ENCODE data around the gene GOLGA6L10. TPM values are rescaled to one million over a fixed set of nuclear protein-coding genes. Genes with fewer than 3 reads are reported as not detected.
"Not testable (repeated sequence)": the region's sequence is repeated elsewhere in the genome, so short reads cannot be mapped to it uniquely, and the experiment has no call there.

Gene GOLGA6L10
- total RNA-seq, 2 experiments from 2014 or later, result 0.97 to 1.6 TPM

DNA sequence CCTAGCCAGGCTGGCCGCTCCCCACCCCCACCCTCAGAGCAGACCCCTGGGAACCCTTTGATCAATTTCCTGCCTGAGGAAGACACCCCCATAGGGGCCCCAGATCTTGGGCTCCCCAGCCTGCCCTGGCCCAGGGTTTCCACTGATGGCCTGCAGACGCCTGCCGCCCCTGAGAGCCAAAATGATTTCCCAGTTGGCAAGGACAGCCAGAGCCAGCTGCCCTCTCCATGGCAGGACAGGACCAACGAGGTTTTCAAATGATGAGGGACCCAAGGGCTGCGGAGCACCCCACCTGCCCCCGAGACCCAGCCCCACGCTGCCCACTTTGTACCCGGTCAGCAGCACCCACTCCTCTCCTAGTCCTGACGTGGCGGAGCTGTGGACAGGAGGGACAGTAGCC, 21.9 kb downstream of the GOLGA6L10 start:
- H3K27ac Mint-ChIP-seq; CTCF ChIA-PET; H3K27me3 Mint-ChIP-seq; ATAC-seq; H3K4me1 Mint-ChIP-seq; POLR2A ChIA-PET; H3K4me3 Mint-ChIP-seq; DNase-seq; intact Hi-C loops (cut with DNase I, micrococcal nuclease); H3K36me3 Mint-ChIP-seq (ENCODE audit: low read depth); H3K9me3 Mint-ChIP-seq (ENCODE audit: low read depth): not testable (repeated sequence)

DNA sequence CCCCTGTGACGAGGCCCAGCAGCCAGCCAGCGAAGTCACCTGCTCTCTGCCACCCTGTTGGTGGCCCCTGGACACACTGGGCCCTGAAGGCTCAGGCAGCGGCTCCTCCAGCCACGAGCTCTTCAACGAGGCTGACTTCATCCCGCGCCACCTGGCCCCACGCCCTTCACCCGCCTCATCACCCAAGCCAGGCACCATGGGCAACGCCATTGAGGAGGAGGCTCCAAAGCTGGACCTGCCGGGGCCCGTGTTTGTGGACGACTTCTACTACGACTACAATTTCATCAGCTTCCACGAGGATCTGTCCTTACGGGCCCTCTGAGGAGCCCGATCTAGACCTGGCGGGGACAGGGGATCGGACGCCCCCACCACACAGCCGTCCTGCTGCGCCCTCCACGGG, 22.4 kb downstream of the GOLGA6L10 start:
- H3K4me3 Mint-ChIP-seq; intact Hi-C loops (cut with DNase I, micrococcal nuclease); CTCF ChIA-PET; ATAC-seq; H3K27ac Mint-ChIP-seq; H3K4me1 Mint-ChIP-seq; DNase-seq; H3K27me3 Mint-ChIP-seq; POLR2A ChIA-PET; H3K9me3 Mint-ChIP-seq (ENCODE audit: low read depth); H3K36me3 Mint-ChIP-seq (ENCODE audit: low read depth): not testable (repeated sequence)

DNA sequence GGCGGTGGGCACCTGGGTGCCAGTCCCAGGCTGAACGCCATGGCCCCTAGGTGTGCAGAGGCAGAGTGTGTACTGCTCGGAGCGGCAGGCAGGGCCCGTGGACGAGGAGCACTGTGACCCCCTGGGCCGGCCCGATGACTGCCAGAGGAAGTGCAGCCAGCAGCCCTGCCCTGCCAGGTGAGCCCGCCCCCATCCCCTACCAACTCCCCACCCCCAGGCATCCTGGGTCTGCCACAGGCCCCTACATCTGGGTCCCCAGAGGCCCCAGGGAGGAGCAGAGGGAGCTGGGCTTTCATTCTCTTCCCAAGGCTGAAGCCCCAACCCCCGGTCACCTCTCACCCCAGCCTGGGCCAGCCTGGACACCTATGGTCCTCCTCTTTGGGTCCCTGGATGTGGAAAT, 23.6 kb downstream of the GOLGA6L10 start:
- H3K9me3 Mint-ChIP-seq (ENCODE audit: low read depth); H3K4me1 Mint-ChIP-seq; H3K27me3 Mint-ChIP-seq; H3K27ac Mint-ChIP-seq; intact Hi-C loops (cut with DNase I, micrococcal nuclease); CTCF ChIA-PET; ATAC-seq; POLR2A ChIA-PET; H3K36me3 Mint-ChIP-seq (ENCODE audit: low read depth); H3K4me3 Mint-ChIP-seq: not testable (repeated sequence)
- DNase-seq, result peak; percentile 0

DNA sequence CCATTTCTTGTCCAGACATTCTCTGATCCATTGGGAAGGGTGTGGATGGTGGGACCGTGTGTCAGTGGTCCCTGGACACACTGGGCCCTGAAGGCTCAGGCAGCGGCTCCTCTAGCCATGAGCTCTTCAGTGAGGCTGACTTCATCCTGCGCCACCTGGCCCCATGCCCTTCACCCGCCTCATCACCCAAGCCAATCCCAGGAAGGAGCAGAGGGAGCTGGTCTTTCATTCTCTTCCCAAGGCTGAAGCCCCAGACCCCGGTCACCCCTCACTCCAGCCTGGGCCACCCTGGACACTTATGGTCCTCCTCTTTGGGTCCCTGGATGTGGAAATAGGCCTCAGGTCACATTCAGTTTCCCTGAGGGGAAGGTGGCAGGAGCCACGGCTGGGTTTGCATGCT, 24.4 kb downstream of the GOLGA6L10 start:
- H3K27me3 Mint-ChIP-seq; CTCF ChIA-PET; ATAC-seq; H3K4me1 Mint-ChIP-seq; H3K36me3 Mint-ChIP-seq (ENCODE audit: low read depth); H3K4me3 Mint-ChIP-seq; H3K27ac Mint-ChIP-seq; POLR2A ChIA-PET; H3K9me3 Mint-ChIP-seq (ENCODE audit: low read depth); intact Hi-C loops (cut with DNase I, micrococcal nuclease): not testable (repeated sequence)
- DNase-seq, result peak; percentile 0

DNA sequence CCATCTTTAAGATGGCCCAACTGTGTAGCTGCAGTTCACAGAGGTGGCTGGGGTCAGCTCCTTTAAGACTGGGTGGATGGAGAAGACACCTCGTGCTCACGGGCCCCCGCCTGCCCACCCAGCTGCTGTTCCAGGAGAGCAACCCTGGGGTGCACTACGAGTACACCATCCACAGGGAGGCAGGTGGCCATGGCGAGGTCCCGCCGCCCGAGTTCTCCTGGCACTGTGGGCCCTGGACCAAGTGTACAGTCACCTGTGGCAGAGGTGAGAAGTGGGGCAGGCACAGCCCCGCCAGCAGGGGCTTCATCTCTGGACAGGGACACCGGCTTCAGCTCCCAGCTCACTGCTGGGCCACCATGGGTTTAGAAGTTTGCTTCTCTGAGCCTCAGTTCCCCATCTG, 26.8 kb downstream of the GOLGA6L10 start:
- ATAC-seq; DNase-seq; CTCF ChIA-PET; H3K27me3 Mint-ChIP-seq; H3K27ac Mint-ChIP-seq; H3K36me3 Mint-ChIP-seq (ENCODE audit: low read depth); H3K4me3 Mint-ChIP-seq; POLR2A ChIA-PET; H3K4me1 Mint-ChIP-seq; H3K9me3 Mint-ChIP-seq (ENCODE audit: low read depth); intact Hi-C loops (cut with DNase I, micrococcal nuclease): not testable (repeated sequence)

DNA sequence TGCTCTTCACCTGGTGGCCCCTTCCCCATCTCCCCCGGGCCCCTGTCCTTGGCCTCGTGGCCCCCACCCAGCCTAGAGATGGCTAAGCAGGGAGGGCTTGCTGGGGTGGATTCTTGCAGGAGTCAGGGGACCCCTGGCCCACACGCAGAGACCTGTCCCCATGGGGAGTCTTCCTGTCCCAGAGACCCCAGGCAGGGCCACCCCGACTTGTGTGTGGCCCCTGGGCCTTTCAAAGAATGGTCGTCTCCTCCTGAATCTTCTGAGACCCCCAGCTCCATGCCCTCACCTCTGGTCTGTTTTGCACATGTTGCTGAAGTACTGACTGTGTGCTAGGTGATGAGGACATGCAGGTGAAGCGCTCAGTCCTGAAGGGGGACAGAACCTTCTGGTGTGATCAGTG, 28.4 kb downstream of the GOLGA6L10 start:
- H3K4me1 Mint-ChIP-seq; H3K36me3 Mint-ChIP-seq (ENCODE audit: low read depth); H3K9me3 Mint-ChIP-seq (ENCODE audit: low read depth); CTCF ChIA-PET; H3K27me3 Mint-ChIP-seq; DNase-seq; intact Hi-C loops (cut with DNase I, micrococcal nuclease); POLR2A ChIA-PET; H3K4me3 Mint-ChIP-seq; ATAC-seq; H3K27ac Mint-ChIP-seq: not testable (repeated sequence)

DNA sequence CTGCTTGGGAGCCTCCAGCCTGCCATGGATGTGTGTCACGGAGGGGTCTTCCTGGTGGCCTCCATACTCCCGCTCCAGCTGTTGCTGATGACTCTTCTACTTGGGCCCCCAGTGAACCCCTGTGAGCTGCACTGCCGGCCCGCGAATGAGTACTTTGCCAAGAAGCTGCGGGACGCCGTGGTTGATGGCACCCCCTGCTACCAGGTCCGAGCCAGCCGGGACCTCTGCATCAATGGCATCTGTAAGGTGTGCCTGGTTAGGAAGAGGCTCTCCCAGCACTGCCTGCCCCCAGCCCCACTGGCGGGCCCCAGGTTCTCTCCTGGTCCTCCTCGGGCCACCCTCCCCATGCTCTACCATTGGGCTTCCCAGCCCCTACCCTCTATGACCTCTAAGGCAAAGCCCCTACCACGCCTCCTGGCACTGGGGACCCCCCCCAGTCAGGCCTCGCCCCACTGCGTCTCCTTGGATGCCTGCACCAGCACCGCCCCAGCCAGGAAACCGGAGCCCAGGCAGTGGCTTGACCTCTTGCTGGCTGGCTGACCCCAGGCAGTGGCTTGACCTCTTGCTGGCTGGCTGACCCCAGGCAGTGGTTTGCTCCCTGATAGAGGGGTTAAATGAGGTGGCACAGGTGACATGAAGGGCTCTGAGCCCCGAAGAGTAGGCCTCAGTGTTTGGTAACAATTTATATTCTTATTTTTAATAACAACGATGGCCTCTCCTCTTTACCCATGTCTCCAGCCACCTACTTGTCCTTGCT, 29.6 kb downstream of the GOLGA6L10 start:
- CTCF ChIA-PET; H3K27ac Mint-ChIP-seq; POLR2A ChIA-PET; H3K36me3 Mint-ChIP-seq (ENCODE audit: low read depth); DNase-seq; intact Hi-C loops (cut with DNase I, micrococcal nuclease); H3K4me3 Mint-ChIP-seq; ATAC-seq; H3K9me3 Mint-ChIP-seq (ENCODE audit: low read depth); H3K27me3 Mint-ChIP-seq; H3K4me1 Mint-ChIP-seq: not testable (repeated sequence)

DNA sequence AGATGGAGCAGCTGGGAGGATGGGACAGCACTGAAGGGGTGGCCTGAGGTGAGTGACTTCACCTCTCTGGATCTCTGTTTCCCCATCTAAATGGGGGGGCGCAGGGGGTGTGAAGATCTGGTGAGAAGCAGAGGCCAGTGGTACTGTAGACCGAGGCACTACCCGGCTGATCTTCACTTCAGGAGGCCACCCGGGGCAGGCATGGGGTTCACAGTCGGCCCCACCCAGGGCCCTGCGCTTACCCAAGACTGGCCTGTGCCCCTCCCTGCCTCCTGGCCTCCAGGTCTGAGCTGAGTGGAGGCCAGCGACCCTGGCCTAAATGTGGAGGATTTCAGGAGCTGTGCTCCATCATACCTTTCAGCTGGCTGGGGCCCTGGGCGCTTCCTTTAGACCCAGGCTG, 31.0 kb downstream of the GOLGA6L10 start:
- H3K27me3 Mint-ChIP-seq; H3K27ac Mint-ChIP-seq; intact Hi-C loops (cut with DNase I, micrococcal nuclease); CTCF ChIA-PET; POLR2A ChIA-PET; H3K9me3 Mint-ChIP-seq (ENCODE audit: low read depth); H3K36me3 Mint-ChIP-seq (ENCODE audit: low read depth); ATAC-seq; H3K4me1 Mint-ChIP-seq; H3K4me3 Mint-ChIP-seq: not testable (repeated sequence)
- DNase-seq, result peak; percentile 0

DNA sequence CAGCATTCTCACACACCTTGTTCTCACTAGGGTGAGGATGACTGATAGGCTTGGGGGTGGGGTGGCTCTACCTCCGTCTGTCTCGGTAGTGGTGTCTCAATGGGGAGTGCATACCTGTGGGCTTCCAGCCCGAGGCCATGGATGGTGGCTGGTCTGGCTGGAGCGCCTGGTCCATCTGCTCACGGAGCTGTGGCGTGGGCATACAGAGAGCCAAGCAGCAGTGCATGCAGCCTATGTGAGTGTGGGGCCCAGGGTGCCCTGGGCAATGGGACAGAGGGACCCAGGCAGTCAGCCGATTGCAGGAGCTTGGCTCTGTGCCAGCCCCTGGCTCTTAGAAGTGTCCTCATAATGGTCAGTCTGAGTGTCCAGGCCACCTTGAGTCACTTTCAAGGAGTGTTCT, 31.8 kb downstream of the GOLGA6L10 start:
- CTCF ChIA-PET; H3K36me3 Mint-ChIP-seq (ENCODE audit: low read depth); H3K4me1 Mint-ChIP-seq; ATAC-seq; intact Hi-C loops (cut with DNase I, micrococcal nuclease); H3K4me3 Mint-ChIP-seq; H3K27ac Mint-ChIP-seq; POLR2A ChIA-PET; H3K9me3 Mint-ChIP-seq (ENCODE audit: low read depth); H3K27me3 Mint-ChIP-seq: not testable (repeated sequence)
- peak; percentile 2 for DNase-seq

DNA sequence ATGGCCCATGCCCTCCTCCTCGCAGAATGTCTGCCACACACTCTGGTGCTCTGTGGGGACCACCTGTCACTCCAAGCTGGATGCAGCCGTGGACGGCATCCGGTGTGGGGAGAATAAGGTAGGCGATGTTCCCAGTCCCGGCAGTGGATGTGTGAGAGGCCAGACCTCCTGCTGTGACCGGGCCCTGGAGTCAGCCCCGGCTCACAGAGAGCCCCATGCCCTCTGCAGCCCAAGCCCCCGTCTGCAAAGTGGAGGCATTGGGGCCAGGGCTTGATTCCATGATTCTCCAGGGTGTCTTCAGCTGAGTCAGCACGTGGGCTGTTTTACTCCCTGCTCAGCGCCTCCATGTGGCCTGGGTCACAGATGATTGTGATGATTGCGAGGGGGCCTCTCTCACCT, 32.2 kb downstream of the GOLGA6L10 start:
- DNase-seq (peak; percentile 2), ATAC-seq (no peak)
- Mint-ChIP-seq H3K36me3 (ENCODE audit: low read depth) (no peaks in the 10 kb centered on the region), H3K4me3 (no peak overlapping the region), H3K9me3 (ENCODE audit: low read depth) (no peaks in the 10 kb centered on the region), H3K27ac (no peak overlapping the region), H3K4me1 (no peaks in the 10 kb centered on the region), H3K27me3 (no peaks in the 10 kb centered on the region)
- POLR2A ChIA-PET, result no interaction called here
- CTCF ChIA-PET, result no interaction called here
- intact Hi-C loops (cut with DNase I, micrococcal nuclease), result no loop called here

DNA sequence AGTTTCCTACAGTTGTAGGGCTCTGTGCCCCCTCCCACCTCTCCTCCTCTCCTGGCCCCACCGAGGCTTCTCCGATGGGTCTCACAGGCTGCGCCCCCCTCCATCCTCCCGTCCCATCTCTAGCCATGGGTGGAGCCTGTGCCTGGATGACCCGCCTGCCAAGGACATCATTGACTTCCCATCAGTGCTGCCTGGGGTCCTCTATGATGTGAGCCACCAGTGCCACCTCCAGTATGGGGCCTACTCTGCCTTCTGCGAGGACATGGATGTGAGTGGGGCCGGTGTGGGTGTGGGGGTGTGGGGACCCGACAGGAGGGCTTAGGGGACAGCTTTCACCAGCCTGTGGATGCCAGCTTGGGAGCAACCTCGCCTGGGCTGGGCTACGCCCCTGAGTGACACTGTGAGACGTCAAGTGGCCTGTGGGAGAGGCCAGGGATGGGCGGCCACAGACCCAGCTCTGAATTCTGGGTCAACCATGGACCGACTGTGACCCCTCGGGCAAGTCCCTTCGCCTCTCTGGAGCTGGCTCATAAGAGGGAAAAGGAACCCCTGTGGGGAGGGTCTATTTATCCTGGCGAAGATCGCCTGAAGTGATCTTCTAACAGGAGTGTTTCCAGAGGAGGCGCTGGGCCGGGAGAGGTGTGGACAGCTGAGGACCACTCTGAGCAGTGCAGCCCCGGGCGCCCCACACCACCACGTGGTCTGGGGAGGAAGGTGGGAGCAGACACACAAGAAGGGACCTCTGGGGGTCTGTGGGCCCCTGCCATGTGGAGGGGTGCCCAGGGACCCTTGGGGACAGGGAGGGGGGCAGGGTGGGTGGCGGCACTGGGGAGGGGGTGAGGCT, 32.8 kb downstream of the GOLGA6L10 start:
- H3K36me3 Mint-ChIP-seq (ENCODE audit: low read depth); H3K9me3 Mint-ChIP-seq (ENCODE audit: low read depth); H3K27ac Mint-ChIP-seq; H3K4me1 Mint-ChIP-seq; ATAC-seq; POLR2A ChIA-PET; CTCF ChIA-PET; H3K4me3 Mint-ChIP-seq; H3K27me3 Mint-ChIP-seq; intact Hi-C loops (cut with DNase I, micrococcal nuclease): not testable (repeated sequence)
- DNase-seq, result peak; percentile 1

DNA sequence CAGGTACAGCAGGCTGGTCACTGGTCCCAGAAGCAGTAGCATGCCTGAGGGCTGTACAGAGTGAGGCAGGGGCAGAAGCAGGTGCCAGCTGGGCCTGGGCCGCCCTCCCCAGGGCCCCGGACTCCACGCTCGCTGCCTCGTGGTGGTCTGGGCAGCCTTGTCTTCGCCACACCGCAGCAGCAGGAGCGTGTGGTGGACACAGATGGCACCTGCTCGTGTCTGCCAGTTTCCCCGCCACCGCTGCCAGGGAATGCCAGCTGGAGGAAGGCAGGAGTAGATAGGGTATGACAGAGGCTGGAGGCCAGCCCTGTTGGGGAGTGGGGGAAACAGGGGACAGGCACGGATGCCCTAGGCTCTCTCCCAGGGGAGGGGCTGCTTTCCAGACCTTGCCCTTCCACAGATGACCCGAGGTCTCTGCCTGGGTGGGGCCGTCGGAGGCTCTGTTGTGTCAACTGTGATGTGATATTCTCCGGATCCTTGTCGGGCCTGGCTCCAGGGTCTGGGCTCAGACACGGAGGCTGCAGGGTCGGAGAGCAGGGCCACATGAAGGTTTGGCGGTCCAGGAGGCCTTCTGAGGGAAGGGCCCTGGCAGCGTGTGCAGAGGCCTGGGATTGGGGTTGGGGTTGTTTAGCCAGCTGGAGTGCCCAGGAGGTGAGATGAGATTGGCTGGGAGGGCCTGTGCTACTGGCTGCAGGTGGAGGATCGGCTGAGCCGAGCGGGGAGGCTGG, 33.6 kb downstream of the GOLGA6L10 start:
- intact Hi-C loops (cut with DNase I, micrococcal nuclease), result no loop called here
- Mint-ChIP-seq H3K27ac (no peak overlapping the region), H3K36me3 (ENCODE audit: low read depth) (peaks cover under 1% of the 10 kb centered on the region), H3K4me3 (no peak overlapping the region), H3K27me3 (no peaks in the 10 kb centered on the region), H3K9me3 (ENCODE audit: low read depth) (no peaks in the 10 kb centered on the region), H3K4me1 (no peaks in the 10 kb centered on the region)
- DNase-seq, result peak; percentile 0
- ATAC-seq, result no peak
- ChIA-PET POLR2A (no interaction called here), CTCF (no interaction called here)
